Aorta (tissue), 5 donors: ENCODE results near the gene FAM117B. TPM values are rescaled to one million over a fixed set of nuclear protein-coding genes. Genes with fewer than 3 reads are reported as not detected.

Experiments
- ATAC-seq: fragments of 200-7000 bp; cut with Tn5 transposase; one replicate; pipeline ENCODE4 v1.9.1; 2022; ENCODE audit warnings: moderate library complexity; ENCODE audit not compliant: low FRiP score
- DNase-seq, 2 donors: peaks; one replicate each; pipeline ENCODE4 v3.0.0-alpha.2; 2020
- H3K27ac ChIP-seq, 2 donors: one replicate each; pipeline ENCODE4 v1.5.1; 2013; ENCODE audit warnings: low read length in 2 of 2, mild to moderate bottlenecking in 2 of 2, moderate library complexity in 2 of 2, control low read depth in 1 of 2, inconsistent platforms in 1 of 2, low read depth in 1 of 2
- H3K27me3 ChIP-seq, 2 donors: one replicate each; pipeline ENCODE4 v1.6.1; 2013; ENCODE audit warnings: control low read depth in 1 of 2, low read length in 1 of 2, mild to moderate bottlenecking in 1 of 2, moderate library complexity in 1 of 2; ENCODE audit not compliant: insufficient read depth in 2 of 2, control insufficient read depth in 1 of 2
- H3K36me3 ChIP-seq, 2 donors: one replicate each; pipeline ENCODE4 v1.6.1; 2013; ENCODE audit warnings: control low read depth in 1 of 2, low read length in 1 of 2, mild to moderate bottlenecking in 1 of 2; ENCODE audit not compliant: insufficient read depth in 2 of 2, control insufficient read depth in 1 of 2
- H3K4me1 ChIP-seq, 2 donors: one replicate each; pipeline ENCODE4 v1.6.1; 2013; ENCODE audit warnings: low read length in 2 of 2, control low read depth in 1 of 2, mild to moderate bottlenecking in 1 of 2, moderate library complexity in 1 of 2; ENCODE audit not compliant: insufficient read depth in 2 of 2, control insufficient read depth in 1 of 2
- H3K4me3 ChIP-seq, 2 donors: one replicate each; pipeline ENCODE4 v1.5.1; 2013; ENCODE audit warnings: low read length in 2 of 2, control low read depth in 1 of 2, mild to moderate bottlenecking in 1 of 2
- H3K9me3 ChIP-seq: one replicate; pipeline ENCODE4 v1.6.1; 2013; ENCODE audit warnings: mild to moderate bottlenecking, low read length; ENCODE audit not compliant: control insufficient read depth
- WGBS, 2 donors: extraction: QIAGEN DNeasy Blood & Tissue Kit; methylation state at CpG; one replicate each; pipeline ENCODE4 v1.1.7; 2013; 5-methylcytosine and 5-hydroxymethylcytosine counted together
- intact Hi-C, 2 donors: fragments of 100-400 bp; cut with DNase I; formaldehyde crosslinking; loops; one replicate each; pipeline versions ENCODE4 v1.14.2 to v1.15.0; 2022
- polyA plus RNA-seq, 2 donors: library from polyadenylated mRNA; stranded (reverse); fragments of 200-250 nt; gene quantifications; one replicate each; pipeline ENCODE4 v1.2.3, GENCODE V29; 2013
- total RNA-seq, 2 donors: library from RNA; stranded (reverse); fragmentation: NEBNext Ultra II Directional; extraction: Animal tissue kit (Norgen Biotek cat#: 25700); gene quantifications; one replicate each; pipeline ENCODE4 v1.2.1, GENCODE V29; 2021
- donor health status: healthy with polysubstance abuse.
- donor health status: Bipolar disorder and iron deficiency.
- donor health status: DM: no; HTN: no; CAD: no.
- donor health status: DM: no; HTN: no; CAD: no.
- donor health status: DM: yes; HTN: yes; CAD: no.

Gene FAM117B
- total and polyA plus RNA-seq, 4 donors: 2.5 to 8.4 (median 3.4) TPM

DNA sequence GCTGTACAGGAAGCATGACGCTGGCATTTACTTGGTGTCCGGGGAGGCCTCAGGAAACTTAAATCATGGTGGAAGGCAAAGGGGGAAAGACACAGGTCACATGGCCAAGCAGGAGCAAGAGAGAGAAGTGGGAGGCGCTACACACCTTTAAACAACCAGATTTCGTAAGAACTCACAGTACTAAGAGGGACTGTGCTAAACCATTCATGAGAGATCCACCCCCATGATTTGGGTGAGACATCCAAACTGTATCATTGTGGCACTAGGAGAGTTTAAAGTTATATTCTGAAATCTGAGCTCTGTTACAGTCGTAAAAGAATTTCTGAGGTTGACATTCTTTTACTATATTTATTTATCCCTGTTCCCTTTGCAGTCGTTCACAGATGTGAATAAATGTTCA lies 120.2 kb downstream of the FAM117B start:
- H3K36me3 ChIP-seq: no peaks in the 10 kb centered on the region
- no peaks in the 10 kb centered on the region for H3K27me3 ChIP-seq
- intact Hi-C loops: no loop called here
- WGBS, 2 donors: 77 to 83% methylated on average over 6 of the region's 6 CpGs
- no peaks in the 10 kb centered on the region for H3K9me3 ChIP-seq
- no peak for DNase-seq
- no peak for ATAC-seq
- H3K27ac ChIP-seq: no peak overlapping the region
- no peaks in the 10 kb centered on the region for H3K4me1 ChIP-seq
- no peak overlapping the region for H3K4me3 ChIP-seq

DNA sequence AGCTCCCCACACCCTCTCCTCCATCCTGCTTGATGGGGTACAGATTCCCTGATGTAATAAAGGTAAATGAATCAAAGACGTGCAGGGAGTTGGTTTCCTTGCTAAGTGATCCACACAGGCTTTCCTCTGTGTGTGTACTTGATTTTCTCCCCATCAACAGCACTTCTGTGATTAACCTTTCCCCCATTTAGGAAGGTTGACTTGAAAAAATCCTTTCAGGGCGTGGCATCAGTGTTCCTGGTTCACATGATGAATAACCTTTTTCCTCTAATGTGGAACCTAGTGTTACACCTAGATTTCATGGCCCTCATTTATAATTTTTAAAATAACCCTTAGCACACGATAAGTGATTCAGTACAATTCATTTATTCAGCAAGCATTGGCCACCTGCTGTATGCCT lies 121.8 kb downstream of the FAM117B start:
- intact Hi-C loops: no loop called here
- no peak overlapping the region for H3K27ac ChIP-seq
- no peaks in the 10 kb centered on the region for H3K27me3 ChIP-seq
- H3K4me1 ChIP-seq: no peaks in the 10 kb centered on the region
- H3K4me3 ChIP-seq: no peak overlapping the region
- H3K36me3 ChIP-seq: no peaks in the 10 kb centered on the region
- no peaks in the 10 kb centered on the region for H3K9me3 ChIP-seq
- WGBS, 2 donors: 95% methylated on average over 3 of the region's 3 CpGs
- DNase-seq (no peak), ATAC-seq (no peak)

DNA sequence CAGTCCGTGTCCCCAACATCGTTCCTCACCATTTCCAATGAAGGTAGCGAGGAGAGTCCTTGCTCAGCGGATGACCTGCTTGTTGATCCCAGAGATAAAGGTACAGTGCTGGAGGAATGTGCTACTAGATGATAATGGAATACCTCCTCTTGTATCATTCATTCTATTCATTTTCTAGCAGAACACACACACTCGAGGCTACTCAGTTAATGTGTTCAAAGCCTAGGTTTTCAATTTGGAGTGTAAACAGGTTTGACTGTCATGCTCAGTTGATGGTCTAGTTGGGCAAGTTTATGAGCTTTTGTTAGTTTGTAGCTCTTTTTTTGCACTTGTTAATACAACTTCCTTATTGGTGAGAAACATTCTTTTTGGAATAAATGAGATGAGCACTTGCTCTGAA lies 122.6 kb downstream of the FAM117B start:
- no peaks in the 10 kb centered on the region for H3K4me1 ChIP-seq
- H3K36me3 ChIP-seq: no peaks in the 10 kb centered on the region
- DNase-seq (no peak), ATAC-seq (no peak)
- no peak overlapping the region for H3K27ac ChIP-seq
- WGBS, 2 donors: 94 to 96% methylated on average over 5 of the region's 5 CpGs
- intact Hi-C loops: no loop called here
- H3K27me3 ChIP-seq: no peaks in the 10 kb centered on the region
- no peaks in the 10 kb centered on the region for H3K9me3 ChIP-seq
- H3K4me3 ChIP-seq: no peak overlapping the region

DNA sequence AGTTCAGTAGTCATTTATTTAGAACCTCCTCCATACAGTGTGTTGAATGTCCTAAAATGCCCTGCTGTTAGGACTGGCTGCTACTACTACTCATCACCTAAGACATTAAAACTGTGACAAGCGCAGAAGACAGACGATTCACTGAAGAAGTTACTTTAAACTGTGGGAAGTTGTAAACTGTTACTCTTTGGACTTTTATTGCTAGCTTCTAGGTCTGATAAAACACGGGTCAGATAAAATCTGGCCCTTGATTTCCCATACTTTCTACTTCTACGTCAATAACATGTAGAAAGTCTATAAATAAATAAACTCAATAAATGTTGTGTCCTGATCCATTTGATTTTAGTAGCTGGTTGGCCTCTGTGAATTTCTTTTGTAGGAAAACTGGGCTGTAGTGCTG lies 123.4 kb downstream of the FAM117B start:
- WGBS, 2 donors: 79 to 80% methylated on average over 4 of the region's 4 CpGs
- Histone ChIP-seq H3K27me3 (no peaks in the 10 kb centered on the region), H3K27ac (no peak overlapping the region), H3K9me3 (no peaks in the 10 kb centered on the region), H3K36me3 (no peaks in the 10 kb centered on the region), H3K4me3 (no peak overlapping the region), H3K4me1 (no peaks in the 10 kb centered on the region)
- no peak for ATAC-seq
- DNase-seq: no peak
- intact Hi-C loops: no loop called here

DNA sequence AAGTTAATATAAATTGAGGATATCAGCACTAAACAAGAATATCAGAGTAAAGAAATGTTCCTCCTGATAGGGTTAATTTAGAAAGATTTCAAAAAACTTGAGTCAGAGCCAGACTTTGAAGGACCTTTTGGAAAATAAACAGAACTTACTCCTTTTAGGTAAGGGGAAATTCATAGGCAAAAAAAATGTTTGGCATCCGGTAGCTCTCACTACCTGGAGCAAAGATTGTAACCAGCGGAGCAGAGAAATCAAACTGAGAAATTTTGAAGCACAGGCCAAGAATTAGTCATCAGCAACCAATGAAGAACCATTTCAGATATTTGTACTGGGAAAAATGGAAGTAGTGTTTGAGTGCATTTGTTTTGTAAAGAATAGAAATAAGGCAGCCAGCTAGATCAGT lies 123.8 kb downstream of the FAM117B start:
- no peak for ATAC-seq
- H3K36me3 ChIP-seq: no peaks in the 10 kb centered on the region
- H3K9me3 ChIP-seq: no peaks in the 10 kb centered on the region
- no peaks in the 10 kb centered on the region for H3K27me3 ChIP-seq
- H3K27ac ChIP-seq: no peak overlapping the region
- DNase-seq: no peak
- intact Hi-C loops: no loop called here
- no peaks in the 10 kb centered on the region for H3K4me1 ChIP-seq
- WGBS, 2 donors: 75 to 80% methylated on average over 2 of the region's 2 CpGs
- no peak overlapping the region for H3K4me3 ChIP-seq

DNA sequence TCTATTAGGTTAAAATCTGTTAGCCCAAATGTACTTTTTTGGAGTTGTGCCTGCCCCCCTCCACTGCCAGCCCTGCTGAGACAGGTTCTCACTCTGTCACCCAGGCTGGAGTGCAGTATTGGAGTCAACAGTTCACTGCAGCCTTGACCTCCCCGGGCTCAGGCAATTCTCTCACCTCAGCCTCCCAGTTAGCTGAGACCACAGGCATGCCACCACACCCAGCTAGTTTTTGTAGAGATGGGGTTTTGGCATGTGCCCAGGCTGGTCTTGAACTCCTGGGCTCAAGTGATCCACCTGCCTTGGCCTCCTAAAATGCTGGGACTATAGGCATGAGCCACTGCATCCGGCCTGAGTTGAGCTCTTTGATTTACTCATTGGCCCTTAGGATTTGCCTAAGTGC lies 126.1 kb downstream of the FAM117B start:
- Histone ChIP-seq H3K4me1 (no peaks in the 10 kb centered on the region), H3K27me3 (no peaks in the 10 kb centered on the region), H3K9me3 (no peaks in the 10 kb centered on the region), H3K27ac (no peak overlapping the region), H3K36me3 (peaks cover 0 to 4% of the 10 kb centered on the region in 2 donors), H3K4me3 (no peak overlapping the region)
- WGBS, 2 donors: 92 to 97% methylated on average over 2 of the region's 2 CpGs
- ATAC-seq: no peak
- DNase-seq: no peak
- intact Hi-C loops: no loop called here

DNA sequence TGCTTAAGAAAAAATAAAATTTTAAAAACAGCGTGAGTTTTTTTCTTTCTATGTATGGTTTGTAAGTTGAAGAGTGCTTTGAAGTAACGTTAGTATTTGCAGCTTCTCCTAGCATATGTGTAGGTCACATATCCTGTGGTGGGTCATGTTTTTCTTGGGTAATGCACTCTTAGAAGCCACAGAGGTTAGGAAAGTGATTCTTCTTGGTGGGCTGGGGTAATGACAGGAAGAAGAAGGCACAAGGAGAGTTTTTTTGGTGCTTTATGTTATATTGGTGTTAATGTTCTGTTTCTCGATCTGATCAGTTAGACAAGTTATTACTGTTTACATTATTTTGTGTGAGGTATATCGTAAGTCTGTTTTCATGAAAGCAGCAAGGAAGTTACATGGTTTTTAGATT lies 127.8 kb downstream of the FAM117B start:
- no peaks in the 10 kb centered on the region for H3K9me3 ChIP-seq
- WGBS, 2 donors: 63 to 74% methylated on average over 4 of the region's 4 CpGs
- ATAC-seq (no peak), DNase-seq (no peak)
- no peak overlapping the region for H3K27ac ChIP-seq
- no peaks in the 10 kb centered on the region for H3K4me1 ChIP-seq
- H3K27me3 ChIP-seq: no peaks in the 10 kb centered on the region
- no peak overlapping the region for H3K4me3 ChIP-seq
- H3K36me3 ChIP-seq: peaks cover 0 to 4% of the 10 kb centered on the region in 2 donors
- intact Hi-C loops: no loop called here

DNA sequence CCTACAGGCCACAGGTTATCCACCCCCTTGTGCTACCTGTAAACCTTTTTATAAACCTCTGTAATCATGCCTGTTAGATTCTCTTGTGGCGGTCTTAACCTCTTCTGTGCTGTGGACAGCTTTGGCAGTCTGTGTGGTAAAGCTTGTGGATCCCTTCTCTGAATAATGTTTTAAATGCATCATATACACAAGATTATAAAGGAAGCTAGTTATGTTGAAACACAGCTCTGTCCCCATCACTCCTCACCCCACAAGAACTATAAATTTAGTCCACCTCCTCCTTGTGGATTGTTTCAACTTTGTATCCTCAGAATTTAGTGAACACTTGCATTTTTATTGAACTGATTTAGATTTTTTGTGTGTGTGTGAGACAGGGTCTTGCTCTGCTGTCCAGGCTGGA lies 129.1 kb downstream of the FAM117B start:
- Histone ChIP-seq H3K4me1 (no peaks in the 10 kb centered on the region), H3K4me3 (no peak overlapping the region), H3K27me3 (no peaks in the 10 kb centered on the region), H3K27ac (no peak overlapping the region), H3K9me3 (no peaks in the 10 kb centered on the region), H3K36me3 (peaks cover 0 to 4% of the 10 kb centered on the region in 2 donors)
- intact Hi-C loops: no loop called here
- DNase-seq: no peak
- ATAC-seq: no peak
- WGBS, 2 donors: 95 to 98% methylated on average over 1 of the region's 1 CpG

DNA sequence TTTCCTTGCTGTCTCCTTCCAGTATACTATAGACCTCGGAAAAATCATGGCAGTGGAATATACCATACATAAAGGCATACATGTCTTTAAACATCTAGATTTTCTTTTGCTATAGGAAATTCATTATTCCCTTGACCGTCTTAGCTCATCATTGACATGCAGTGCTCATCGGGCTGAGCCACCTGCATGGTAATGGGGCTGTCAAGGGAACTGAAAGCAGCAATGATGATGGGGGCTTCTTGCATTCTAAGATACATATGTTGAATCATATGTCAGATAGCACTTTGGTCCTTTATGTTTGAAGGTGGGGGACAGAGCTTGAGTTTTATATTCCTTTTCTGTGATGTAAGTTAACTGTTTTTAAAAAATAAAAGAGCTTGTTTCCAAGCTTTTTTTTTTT lies 130.2 kb downstream of the FAM117B start:
- 96 to 97% methylated on average over 3 of the region's 3 CpGs for WGBS, 2 donors
- ATAC-seq: no peak

More for the DNA sequence above, 130.2 kb downstream of the FAM117B start:
- H3K9me3 ChIP-seq: no peaks in the 10 kb centered on the region
- no peak overlapping the region for H3K27ac ChIP-seq
- no peak for DNase-seq
- intact Hi-C loops: no loop called here
- H3K4me3 ChIP-seq: no peak overlapping the region
- H3K36me3 ChIP-seq: peaks cover 0 to 4% of the 10 kb centered on the region in 2 donors
- H3K27me3 ChIP-seq: no peaks in the 10 kb centered on the region
- no peaks in the 10 kb centered on the region for H3K4me1 ChIP-seq
